B cell (primary cell): Measurements from ENCODE around the gene FADS6.

ENCODE experiments used
- EZH2 ChIP-seq: IDR thresholded peaks from 2 replicates; pipeline ENCODE4 v1.6.1; 2012; ENCODE audit warnings: borderline replicate concordance, low read depth, mild to moderate bottlenecking, moderate library complexity, low read length; ENCODE audit not compliant: insufficient read depth, poor library complexity, severe bottlenecking
- TF ChIP-seq, protein P1 (sequence below): fragments of 200-600 bp; IDR thresholded peaks from one replicate; pipeline ENCODE4 v1.8.0; 2022; ENCODE audit warnings: antibody characterized with exemption, mild to moderate bottlenecking

DNA sequence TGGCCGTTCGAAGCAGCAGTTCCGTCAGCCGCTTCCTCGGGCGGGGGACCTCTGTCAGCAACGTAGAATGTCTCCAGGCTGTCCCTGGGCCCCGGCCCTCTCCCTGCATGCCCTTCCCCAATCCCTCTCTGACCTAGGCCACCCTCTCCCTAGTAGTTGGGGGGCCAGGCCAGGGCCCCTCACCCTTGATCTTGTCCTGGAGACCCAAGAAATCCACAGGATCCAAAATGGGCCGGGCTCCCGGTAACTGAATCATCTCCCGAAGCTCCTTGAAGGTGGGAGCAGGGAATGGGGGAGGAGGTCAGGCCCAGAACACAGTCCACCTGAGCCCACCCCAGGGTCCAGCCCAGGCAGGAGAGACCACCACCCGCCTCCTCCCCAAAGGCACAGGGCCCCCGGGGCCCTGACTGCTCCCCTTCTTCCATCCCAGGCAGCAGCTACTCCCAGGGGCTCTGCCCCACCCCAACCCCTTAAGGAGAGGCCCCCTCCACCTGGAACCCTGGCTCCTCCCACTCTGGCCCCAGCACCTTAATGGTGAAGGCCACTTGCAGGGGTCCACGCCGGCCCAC lies 29.1 kb downstream of the FADS6 start:
- TF ChIP-seq, protein P1, sequence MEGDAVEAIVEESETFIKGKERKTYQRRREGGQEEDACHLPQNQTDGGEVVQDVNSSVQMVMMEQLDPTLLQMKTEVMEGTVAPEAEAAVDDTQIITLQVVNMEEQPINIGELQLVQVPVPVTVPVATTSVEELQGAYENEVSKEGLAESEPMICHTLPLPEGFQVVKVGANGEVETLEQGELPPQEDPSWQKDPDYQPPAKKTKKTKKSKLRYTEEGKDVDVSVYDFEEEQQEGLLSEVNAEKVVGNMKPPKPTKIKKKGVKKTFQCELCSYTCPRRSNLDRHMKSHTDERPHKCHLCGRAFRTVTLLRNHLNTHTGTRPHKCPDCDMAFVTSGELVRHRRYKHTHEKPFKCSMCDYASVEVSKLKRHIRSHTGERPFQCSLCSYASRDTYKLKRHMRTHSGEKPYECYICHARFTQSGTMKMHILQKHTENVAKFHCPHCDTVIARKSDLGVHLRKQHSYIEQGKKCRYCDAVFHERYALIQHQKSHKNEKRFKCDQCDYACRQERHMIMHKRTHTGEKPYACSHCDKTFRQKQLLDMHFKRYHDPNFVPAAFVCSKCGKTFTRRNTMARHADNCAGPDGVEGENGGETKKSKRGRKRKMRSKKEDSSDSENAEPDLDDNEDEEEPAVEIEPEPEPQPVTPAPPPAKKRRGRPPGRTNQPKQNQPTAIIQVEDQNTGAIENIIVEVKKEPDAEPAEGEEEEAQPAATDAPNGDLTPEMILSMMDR, result no peak
- TF ChIP-seq EZH2, result no peak
